ENCODE results near the gene COMTD1.
A peak's percentile ranks its signal among the peaks of the same experiment; 100 is the strongest.

Gene COMTD1

GRCh38 chr10:75210282-75211006 is 25.3 kb downstream of the COMTD1 start, which contains the start of gene VDAC2 (continued):
- TF ChIP-seq HIC1 (tag by site-specific recombination; IDR thresholded peaks at IDR 0.05), result no peak
- no peak for TF ChIP-seq MEIS1 (CRISPR knock-in tag; IDR thresholded peaks at IDR 0.05; ENCODE audit: borderline replicate concordance)
- TF ChIP-seq ZNF660 (tag by site-specific recombination; IDR thresholded peaks at IDR 0.05), result peak; percentile 85; the same call in 1 of the 2 replicates
- TF ChIP-seq ZSCAN30 (tag by site-specific recombination; IDR thresholded peaks at IDR 0.05), result peak; percentile 73; the same call in 1 of the 2 replicates
- no peak for TF ChIP-seq HOXD13 (CRISPR knock-in tag; IDR thresholded peaks at IDR 0.05; ENCODE audit: borderline replicate concordance)
- no peak for TF ChIP-seq ZNF114 (tag by site-specific recombination; IDR thresholded peaks at IDR 0.05)
- peak; percentile 95 for TF ChIP-seq SP3 (tag by site-specific recombination; IDR thresholded peaks at IDR 0.05)
- TF ChIP-seq RBAK (tag by site-specific recombination; IDR thresholded peaks at IDR 0.05), result no peak
- TF ChIP-seq KLF9 (tag by site-specific recombination; IDR thresholded peaks at IDR 0.05; ENCODE audit: low read depth), result peak; percentile 95
- peak; percentile 93; the same call in 1 of the 2 replicates for TF ChIP-seq ZNF639 (tag by site-specific recombination; IDR thresholded peaks at IDR 0.05)
- peak; percentile 91 for TF ChIP-seq PATZ1 (tag by site-specific recombination; IDR thresholded peaks at IDR 0.05)
- TF ChIP-seq ZXDB (tag by site-specific recombination; IDR thresholded peaks at IDR 0.05), result peak; percentile 95
- peak; percentile 60; the same call in 1 of the 2 replicates for TF ChIP-seq KLF1 (tag by site-specific recombination; IDR thresholded peaks at IDR 0.05)
- TF ChIP-seq ZNF624 (tag by site-specific recombination; IDR thresholded peaks at IDR 0.05), result no peak
- TF ChIP-seq GLIS1 (tag by site-specific recombination; IDR thresholded peaks at IDR 0.05), result peak; percentile 83
- TF ChIP-seq ZNF112 (tag by site-specific recombination; IDR thresholded peaks at IDR 0.05), result no peak
- TF ChIP-seq ZNF560 (tag by site-specific recombination; IDR thresholded peaks at IDR 0.05; ENCODE audit: borderline replicate concordance), result no peak
- TF ChIP-seq, protein P1, sequence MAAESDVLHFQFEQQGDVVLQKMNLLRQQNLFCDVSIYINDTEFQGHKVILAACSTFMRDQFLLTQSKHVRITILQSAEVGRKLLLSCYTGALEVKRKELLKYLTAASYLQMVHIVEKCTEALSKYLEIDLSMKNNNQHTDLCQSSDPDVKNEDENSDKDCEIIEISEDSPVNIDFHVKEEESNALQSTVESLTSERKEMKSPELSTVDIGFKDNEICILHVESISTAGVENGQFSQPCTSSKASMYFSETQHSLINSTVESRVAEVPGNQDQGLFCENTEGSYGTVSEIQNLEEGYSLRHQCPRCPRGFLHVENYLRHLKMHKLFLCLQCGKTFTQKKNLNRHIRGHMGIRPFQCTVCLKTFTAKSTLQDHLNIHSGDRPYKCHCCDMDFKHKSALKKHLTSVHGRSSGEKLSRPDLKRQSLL (tag by site-specific recombination; IDR thresholded peaks at IDR 0.05), result peak; percentile 34; the same call in 1 of the 2 replicates
- TF ChIP-seq ZNF501 (tag by site-specific recombination; IDR thresholded peaks at IDR 0.05), result peak; percentile 75
- peak; percentile 54; the same call in 1 of the 2 replicates for TF ChIP-seq ZIC2 (tag by site-specific recombination; IDR thresholded peaks at IDR 0.05)
- TF ChIP-seq, protein P2, sequence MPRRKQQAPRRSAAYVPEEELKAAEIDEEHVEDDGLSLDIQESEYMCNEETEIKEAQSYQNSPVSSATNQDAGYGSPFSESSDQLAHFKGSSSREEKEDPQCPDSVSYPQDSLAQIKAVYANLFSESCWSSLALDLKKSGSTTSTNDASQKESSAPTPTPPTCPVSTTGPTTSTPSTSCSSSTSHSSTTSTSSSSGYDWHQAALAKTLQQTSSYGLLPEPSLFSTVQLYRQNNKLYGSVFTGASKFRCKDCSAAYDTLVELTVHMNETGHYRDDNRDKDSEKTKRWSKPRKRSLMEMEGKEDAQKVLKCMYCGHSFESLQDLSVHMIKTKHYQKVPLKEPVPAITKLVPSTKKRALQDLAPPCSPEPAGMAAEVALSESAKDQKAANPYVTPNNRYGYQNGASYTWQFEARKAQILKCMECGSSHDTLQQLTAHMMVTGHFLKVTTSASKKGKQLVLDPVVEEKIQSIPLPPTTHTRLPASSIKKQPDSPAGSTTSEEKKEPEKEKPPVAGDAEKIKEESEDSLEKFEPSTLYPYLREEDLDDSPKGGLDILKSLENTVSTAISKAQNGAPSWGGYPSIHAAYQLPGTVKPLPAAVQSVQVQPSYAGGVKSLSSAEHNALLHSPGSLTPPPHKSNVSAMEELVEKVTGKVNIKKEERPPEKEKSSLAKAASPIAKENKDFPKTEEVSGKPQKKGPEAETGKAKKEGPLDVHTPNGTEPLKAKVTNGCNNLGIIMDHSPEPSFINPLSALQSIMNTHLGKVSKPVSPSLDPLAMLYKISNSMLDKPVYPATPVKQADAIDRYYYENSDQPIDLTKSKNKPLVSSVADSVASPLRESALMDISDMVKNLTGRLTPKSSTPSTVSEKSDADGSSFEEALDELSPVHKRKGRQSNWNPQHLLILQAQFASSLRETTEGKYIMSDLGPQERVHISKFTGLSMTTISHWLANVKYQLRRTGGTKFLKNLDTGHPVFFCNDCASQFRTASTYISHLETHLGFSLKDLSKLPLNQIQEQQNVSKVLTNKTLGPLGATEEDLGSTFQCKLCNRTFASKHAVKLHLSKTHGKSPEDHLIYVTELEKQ (tag by site-specific recombination; IDR thresholded peaks at IDR 0.05; ENCODE audit: borderline replicate concordance), result peak; percentile 36; the same call in 1 of the 2 replicates
- peak; percentile 78 for TF ChIP-seq KLF7 (tag by site-specific recombination; IDR thresholded peaks at IDR 0.05; ENCODE audit: borderline replicate concordance)
- peak; percentile 24; the same call in 1 of the 2 replicates for TF ChIP-seq ZSCAN5A (tag by site-specific recombination; IDR thresholded peaks at IDR 0.05)
- no peak for TF ChIP-seq ZNF791 (tag by site-specific recombination; IDR thresholded peaks at IDR 0.05)
- no peak for TF ChIP-seq ZNF274 (IDR thresholded peaks at IDR 0.05; ENCODE audit: low read length)
- TF ChIP-seq ZNF274 (tag by site-specific recombination; IDR thresholded peaks at IDR 0.05; ENCODE audit: borderline replicate concordance), result no peak
- peak; percentile 78 for TF ChIP-seq ZNF629 (tag by site-specific recombination; IDR thresholded peaks at IDR 0.05)
- TF ChIP-seq ZNF324 (tag by site-specific recombination; IDR thresholded peaks at IDR 0.05), result peak; percentile 96
- TF ChIP-seq ZNF311 (tag by site-specific recombination; IDR thresholded peaks at IDR 0.05; ENCODE audit: borderline replicate concordance), result no peak

All from HEK293 (cell line).